Pancreas (tissue), 10 donors: ENCODE data around the gene ADCY7. TPM values are rescaled to one million over a fixed set of nuclear protein-coding genes. Genes with fewer than 3 reads are reported as not detected.

Experiments
- ATAC-seq, 4 donors: fragments of 200-7000 bp; cut with Tn5 transposase; one replicate each; pipeline versions ENCODE4 v1.8.0 to v1.9.1; 2020; ENCODE audit warnings: mild to moderate bottlenecking in 4 of 4, moderate library complexity in 4 of 4
- DNase-seq, 6 donors: peaks; one replicate each; pipeline ENCODE4 v3.0.0-alpha.2; 2020
- FAIRE-seq: peaks from 2 replicates; lab custom pipeline; 2012; peaks lifted over from hg19 to GRCh38; lab: Jason Lieb, UNC
- H3K27ac ChIP-seq, 4 donors: fragments of 200-600 bp; sonication (generic); 1 replicate in 3 of 4; 2 replicates in 1 of 4; pipeline versions ENCODE4 v1.5.0 to v1.8.0; 2020
- H3K27me3 ChIP-seq, 4 donors: fragments of 200-600 bp; one replicate each; pipeline ENCODE4 v1.8.0; 2021
- H3K36me3 ChIP-seq, 3 donors: fragments of 200-600 bp; sonication (generic) in 1 of 3; one replicate each; pipeline versions ENCODE4 v1.5.0 to v1.8.0; 2020 to 2021
- H3K4me1 ChIP-seq, 3 donors: fragments of 200-600 bp; one replicate each; pipeline ENCODE4 v1.8.0; 2021
- H3K4me3 ChIP-seq, 4 donors: fragments of 200-600 bp; sonication (generic) in 2 of 4; one replicate each; pipeline versions ENCODE4 v1.5.0 to v1.8.0; 2020 to 2021
- H3K9me3 ChIP-seq, 4 donors: fragments of 200-600 bp; one replicate each; pipeline ENCODE4 v1.8.0; 2021
- WGBS, 2 donors: extraction: QIAGEN DNeasy Blood & Tissue Kit; methylation state at CpG; one replicate each; pipeline ENCODE4 v1.1.7; 2013; 5-methylcytosine and 5-hydroxymethylcytosine counted together
- intact Hi-C, 3 donors: fragments of 100-400 bp; cut with DNase I; formaldehyde crosslinking; loops; one replicate each; pipeline versions ENCODE4 v1.11.1 to v1.14.2; 2022
- polyA plus RNA-seq, 2 donors: library from polyadenylated mRNA; stranded (reverse); fragments of 200-250 nt; gene quantifications; one replicate each; pipeline ENCODE4 v1.2.3, GENCODE V29; 2013
- total RNA-seq, 6 donors: library from RNA; stranded (reverse); fragmentation: NEBNext Ultra II Directional in 4 of 6; extraction: Animal tissue kit (Norgen Biotek cat#: 25700) in 4 of 6; gene quantifications; one replicate each; pipeline versions ENCODE4 v1.2.1 to v1.2.4, GENCODE V29; 2021 to 2023
- TF ChIP-seq, protein P1 (sequence below), 4 donors: fragments of 200-600 bp; sonication (generic) in 3 of 4; IDR thresholded peaks; one replicate each; pipeline versions ENCODE4 v1.5.0 to v1.8.0; 2021; ENCODE audit warnings: antibody characterized with exemption in 4 of 4
- donor health status: healthy with polysubstance abuse.
- donor health status: DM: no; HTN: no; CAD: no; lungs with moderate emphysema.
- donor health status: DM: no; HTN: no; CAD: no.
- donor health status: control.
- donor health status: control.
- donor health status: Bipolar disorder and iron deficiency.
- donor health status: DM: yes; HTN: yes; CAD: no.
- donor health status: DM: no; HTN: no; CAD: no.
- donor health status: DM: no; HTN: no; CAD: no.
- donor health status: DM: yes; HTN: yes; CAD: no.

ADCY7 gene
- total and polyA plus RNA-seq, 8 donors = 1.9 to 21.1 (median 4.3) TPM

DNA sequence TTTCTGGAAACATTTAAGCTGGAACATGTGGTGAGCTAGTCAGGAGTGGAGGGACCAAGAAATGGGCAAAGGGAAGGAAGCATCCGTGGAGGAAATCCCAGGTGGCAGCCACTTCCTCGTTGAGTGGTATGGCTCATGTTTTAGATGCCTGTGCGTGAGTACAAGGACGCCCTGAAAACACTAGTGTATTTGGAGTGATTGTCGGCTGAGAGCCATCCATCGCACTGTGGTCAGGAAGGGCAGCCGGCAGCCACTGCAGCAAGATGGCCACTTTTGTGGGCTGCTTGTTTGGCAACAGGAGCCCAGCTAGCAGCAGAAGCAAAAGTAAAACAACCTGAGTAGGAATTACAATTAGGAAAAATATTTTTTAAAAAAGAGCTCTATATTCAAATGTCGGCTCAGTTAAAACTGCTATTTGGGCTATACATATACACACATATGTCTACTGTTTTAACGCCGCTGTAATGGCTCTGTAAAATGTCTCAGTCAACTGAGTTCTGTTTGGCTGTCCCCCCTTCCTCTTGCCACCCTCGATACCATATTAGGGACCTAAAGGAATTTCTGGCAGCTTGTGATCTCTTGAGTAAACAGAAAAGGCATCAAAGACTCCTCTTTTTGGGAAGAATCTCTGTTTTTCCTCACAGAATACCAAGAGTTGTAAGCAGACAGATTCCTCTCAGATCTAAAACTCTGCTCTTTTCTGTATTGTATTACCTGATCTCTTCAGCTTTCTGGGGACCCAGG, 63.3 kb downstream of the ADCY7 start:
- Histone ChIP-seq H3K27me3 (no peaks in the 10 kb centered on the region), H3K4me1 (no peaks in the 10 kb centered on the region), H3K36me3 (peaks cover 0 to 23% (median 5%) of the 10 kb centered on the region in 3 donors), H3K9me3 (no peaks in the 10 kb centered on the region), H3K4me3 (no peak overlapping the region), H3K27ac (no peak overlapping the region)
- 64 to 74% methylated on average over 11 of the region's 11 CpGs for WGBS, 2 donors
- TF ChIP-seq, protein P1, sequence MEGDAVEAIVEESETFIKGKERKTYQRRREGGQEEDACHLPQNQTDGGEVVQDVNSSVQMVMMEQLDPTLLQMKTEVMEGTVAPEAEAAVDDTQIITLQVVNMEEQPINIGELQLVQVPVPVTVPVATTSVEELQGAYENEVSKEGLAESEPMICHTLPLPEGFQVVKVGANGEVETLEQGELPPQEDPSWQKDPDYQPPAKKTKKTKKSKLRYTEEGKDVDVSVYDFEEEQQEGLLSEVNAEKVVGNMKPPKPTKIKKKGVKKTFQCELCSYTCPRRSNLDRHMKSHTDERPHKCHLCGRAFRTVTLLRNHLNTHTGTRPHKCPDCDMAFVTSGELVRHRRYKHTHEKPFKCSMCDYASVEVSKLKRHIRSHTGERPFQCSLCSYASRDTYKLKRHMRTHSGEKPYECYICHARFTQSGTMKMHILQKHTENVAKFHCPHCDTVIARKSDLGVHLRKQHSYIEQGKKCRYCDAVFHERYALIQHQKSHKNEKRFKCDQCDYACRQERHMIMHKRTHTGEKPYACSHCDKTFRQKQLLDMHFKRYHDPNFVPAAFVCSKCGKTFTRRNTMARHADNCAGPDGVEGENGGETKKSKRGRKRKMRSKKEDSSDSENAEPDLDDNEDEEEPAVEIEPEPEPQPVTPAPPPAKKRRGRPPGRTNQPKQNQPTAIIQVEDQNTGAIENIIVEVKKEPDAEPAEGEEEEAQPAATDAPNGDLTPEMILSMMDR (IDR thresholded peaks at IDR 0.05) = no peak
- no peak for ATAC-seq
- DNase-seq = no peak
- intact Hi-C loops = no loop called here
- FAIRE-seq = no peak

GRCh38 chr16:50331570-50331969, 65.2 kb downstream of the ADCY7 start:
- Histone ChIP-seq H3K9me3 (no peaks in the 10 kb centered on the region), H3K27ac (no peak overlapping the region), H3K4me1 (no peaks in the 10 kb centered on the region), H3K27me3 (no peaks in the 10 kb centered on the region), H3K36me3 (peaks cover 0 to 11% (median 0%) of the 10 kb centered on the region in 3 donors), H3K4me3 (no peak overlapping the region)
- no peak for DNase-seq
- no peak for ATAC-seq
- WGBS, 2 donors = 63 to 73% methylated on average over 5 of the region's 5 CpGs
- intact Hi-C loops = no loop called here
- FAIRE-seq = no peak
- TF ChIP-seq, protein P1 (IDR thresholded peaks at IDR 0.05) = no peak

DNA sequence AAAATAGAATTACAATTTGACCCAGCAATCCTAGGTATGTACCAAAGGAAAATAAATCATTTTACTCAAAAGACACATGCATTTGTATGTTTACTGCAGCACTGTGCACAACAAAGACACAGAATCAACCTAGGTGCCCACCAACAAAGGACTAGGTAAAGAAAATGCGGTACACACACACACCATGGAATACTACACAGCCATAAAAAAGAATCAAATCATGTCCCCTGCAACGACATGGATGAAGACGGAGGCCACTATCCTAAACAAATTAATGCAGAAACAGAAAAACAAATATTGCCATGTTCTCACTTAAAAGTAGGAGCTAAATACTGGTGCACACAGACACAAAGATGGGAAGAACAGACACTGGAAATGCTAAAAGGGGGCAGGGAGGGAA, 66.2 kb downstream of the ADCY7 start:
- H3K4me3 ChIP-seq = no peak overlapping the region
- WGBS, 2 donors = 98 to 99% methylated on average over 3 of the region's 3 CpGs
- no peak for ATAC-seq
- FAIRE-seq = no peak
- TF ChIP-seq, protein P1 (IDR thresholded peaks at IDR 0.05) = no peak
- H3K27me3 ChIP-seq = no peaks in the 10 kb centered on the region
- no peak overlapping the region for H3K27ac ChIP-seq
- H3K36me3 ChIP-seq = peaks cover 0 to 11% (median 0%) of the 10 kb centered on the region in 3 donors
- no peaks in the 10 kb centered on the region for H3K4me1 ChIP-seq
- no peaks in the 10 kb centered on the region for H3K9me3 ChIP-seq
- no peak for DNase-seq
- intact Hi-C loops = no loop called here

- Histone ChIP-seq H3K36me3 (peaks cover 0 to 13% (median 6%) of the 10 kb centered on the region in 3 donors), H3K27me3 (no peaks in the 10 kb centered on the region), H3K4me1 (no peaks in the 10 kb centered on the region), H3K4me3 (no peak overlapping the region), H3K9me3 (no peaks in the 10 kb centered on the region), H3K27ac (no peak overlapping the region)
- intact Hi-C loops = no loop called here
- WGBS, 2 donors = 83 to 85% methylated on average over 14 of the region's 14 CpGs
- DNase-seq (no peak), FAIRE-seq (no peak), ATAC-seq (peak in 3 of 4 donors; percentile 15 to 59 (median 31))
- TF ChIP-seq, protein P1 (IDR thresholded peaks at IDR 0.05) = no peak
Measured at GRCh38 chr16:50334106-50334975, 68.0 kb downstream of the ADCY7 start.
